HPDE6-E6E7 (cell line): ENCODE results near the gene UBL7.
"Not testable (repeated sequence)": the region's sequence is repeated elsewhere in the genome, so short reads cannot be mapped to it uniquely, and the experiment has no call there.

ENCODE experiments used
- DNase-seq: peaks from one replicate; pipeline ENCODE4 v3.0.0; 2011; ENCODE audit warnings: missing footprints; ENCODE audit errors: extremely low spot score

Gene UBL7, protein sequence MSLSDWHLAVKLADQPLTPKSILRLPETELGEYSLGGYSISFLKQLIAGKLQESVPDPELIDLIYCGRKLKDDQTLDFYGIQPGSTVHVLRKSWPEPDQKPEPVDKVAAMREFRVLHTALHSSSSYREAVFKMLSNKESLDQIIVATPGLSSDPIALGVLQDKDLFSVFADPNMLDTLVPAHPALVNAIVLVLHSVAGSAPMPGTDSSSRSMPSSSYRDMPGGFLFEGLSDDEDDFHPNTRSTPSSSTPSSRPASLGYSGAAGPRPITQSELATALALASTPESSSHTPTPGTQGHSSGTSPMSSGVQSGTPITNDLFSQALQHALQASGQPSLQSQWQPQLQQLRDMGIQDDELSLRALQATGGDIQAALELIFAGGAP

DNA sequence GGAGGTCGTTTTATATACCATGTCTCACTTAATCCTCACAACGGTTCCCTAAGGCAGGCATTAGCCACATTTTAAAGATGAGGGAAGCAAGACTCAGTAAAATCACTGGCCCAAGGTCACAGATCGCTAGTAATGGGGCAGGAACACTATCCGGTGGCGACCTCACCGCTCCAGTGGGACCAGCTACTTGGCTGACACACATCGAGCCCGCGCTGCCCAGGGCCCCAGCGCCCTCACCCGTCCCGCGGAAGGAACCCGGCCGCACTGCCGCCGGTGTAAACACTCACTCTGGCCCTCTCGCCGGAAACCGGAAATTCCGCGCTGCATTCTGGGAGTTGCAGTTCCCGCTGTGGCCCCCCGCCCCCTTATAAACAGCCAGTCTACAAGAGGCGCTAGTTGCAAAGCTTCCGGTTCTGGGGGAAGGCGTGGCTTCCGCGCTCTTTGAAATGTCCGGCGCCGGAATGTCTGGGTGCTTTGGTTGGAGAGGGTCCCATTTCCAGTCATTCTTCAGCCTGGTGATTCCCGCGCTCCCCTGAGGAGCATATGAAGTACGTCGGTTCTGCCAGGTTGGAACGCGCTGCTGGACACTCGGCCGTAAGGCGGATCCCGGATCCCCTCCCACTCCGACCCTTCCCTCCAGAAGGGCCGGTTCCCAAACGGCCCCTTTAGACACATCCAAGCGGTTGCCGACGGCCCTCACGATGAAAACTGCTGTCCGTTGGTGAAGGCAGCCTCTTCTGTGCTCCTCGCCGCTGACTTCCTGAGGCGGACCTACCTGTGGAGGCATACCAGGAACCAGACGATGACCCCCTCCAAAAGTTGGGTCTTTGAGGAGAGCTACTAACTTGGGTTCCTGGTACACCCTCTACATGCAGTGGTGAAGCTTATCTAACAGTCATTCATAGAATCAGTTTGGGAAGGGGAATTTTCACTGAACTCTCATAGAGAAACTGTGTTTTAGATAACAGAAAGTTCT lies at the start of gene UBL7:
TSS of gene UBL7 (minus strand) at position 290 of the 976 bp plus-strand sequence. CDS start 2,293 bp downstream, outside the sequence.
- peak; percentile 94 for DNase-seq

DNA sequence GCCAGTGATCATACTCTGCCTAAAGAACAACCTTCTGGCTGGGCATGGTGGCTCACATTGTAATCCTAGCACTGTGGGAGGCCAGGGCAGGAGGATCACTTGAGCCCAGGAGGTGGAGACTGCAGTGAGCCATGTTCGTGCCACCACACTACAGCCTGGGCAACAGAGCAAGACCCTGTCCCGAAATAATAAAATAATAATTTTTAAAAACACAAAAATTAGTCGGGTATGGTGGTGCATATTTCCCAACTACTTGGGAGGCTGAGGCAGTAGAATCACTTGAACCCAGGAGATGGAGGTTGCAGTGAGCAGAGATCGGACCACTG lies 45.5 kb upstream of the UBL7 start:
- DNase-seq: no peak

DNA sequence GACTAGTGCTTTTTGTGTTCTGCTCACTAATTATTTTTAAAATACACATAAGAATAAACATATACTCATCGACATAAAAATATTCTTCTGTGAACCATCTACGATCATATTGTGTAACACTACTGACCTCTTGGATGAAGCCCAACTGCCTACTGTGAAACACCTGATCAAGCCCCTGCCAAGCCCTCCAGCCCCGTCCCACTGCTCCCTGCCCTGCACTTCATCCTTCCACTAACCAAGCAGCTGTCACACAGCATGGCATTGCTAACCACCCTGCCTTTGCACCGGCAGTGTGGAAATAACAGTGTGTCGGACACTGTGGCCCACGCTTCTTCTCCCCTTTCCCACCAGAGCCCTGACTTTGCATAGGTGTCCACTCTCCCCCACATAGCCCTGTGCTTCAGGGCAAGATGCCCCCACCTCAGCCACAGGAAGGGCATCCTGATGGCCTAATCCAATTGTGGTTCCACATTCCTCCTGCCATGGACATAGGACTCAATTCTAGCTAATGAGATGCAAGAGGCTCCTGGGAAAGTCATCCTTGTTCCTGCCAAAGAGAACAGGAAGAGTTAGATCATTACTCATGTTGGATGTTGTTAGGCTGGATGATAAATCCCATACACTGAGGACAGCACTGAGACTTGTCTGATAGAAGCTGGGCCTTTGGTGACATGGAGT lies 45.0 kb upstream of the UBL7 start:
- no peak for DNase-seq

DNA sequence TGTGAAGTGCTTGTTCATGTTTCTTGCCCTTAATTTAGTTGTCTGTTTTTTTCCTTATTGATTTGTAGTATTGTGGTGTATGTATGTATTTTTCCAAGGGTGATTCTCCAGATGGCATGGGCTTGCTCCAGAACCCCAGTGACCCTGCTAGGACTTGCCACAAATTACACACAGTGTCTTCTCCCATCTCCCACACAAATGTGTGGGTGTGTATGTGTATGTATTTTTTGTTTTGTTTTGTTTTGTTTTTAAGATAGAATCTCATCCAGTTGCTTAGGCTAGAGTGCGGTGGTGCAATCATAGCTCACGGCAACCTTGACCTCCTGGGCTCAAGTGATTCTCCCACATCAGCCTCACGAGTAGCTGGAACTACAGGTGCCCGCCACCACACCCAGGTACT lies 43.9 kb upstream of the UBL7 start:
- no peak for DNase-seq

DNA sequence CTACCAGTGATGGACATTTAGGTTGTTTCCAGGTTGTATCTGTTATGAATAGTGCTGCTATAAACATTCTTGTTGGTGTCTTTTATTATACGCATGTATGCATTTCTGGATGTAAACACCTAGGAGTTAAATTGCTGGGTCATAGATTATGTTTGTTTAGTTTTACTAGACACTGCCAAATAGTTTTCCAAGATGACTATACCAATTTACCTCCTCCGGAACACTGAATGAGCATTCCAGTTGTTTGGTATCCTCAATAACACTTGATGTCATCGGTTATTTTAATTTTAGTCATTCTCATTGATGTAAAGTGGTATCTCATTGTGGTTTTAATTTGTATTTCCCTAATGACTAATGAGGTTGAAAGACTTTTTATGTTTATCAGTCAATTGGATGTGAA lies 43.5 kb upstream of the UBL7 start:
- no peak for DNase-seq

DNA sequence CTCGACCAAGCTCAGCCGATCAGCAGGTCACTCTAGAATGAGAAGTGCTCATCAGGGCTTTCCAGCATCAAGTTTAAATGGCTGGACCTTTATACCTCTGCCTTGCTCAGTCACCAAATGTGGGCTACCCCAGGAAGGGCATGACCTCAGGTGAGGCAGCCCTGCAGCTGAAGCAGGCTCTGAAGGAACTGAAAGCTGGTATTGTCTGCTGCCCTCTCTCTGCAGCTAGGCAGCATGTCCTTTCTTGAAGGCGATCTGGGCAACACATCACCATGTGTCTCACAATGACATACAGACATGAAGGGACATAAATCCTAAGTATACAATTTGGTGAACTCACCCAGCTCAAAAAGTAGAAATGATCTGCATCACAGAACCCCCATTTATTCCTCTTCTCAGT lies 41.3 kb upstream of the UBL7 start:
- DNase-seq: no peak

DNA sequence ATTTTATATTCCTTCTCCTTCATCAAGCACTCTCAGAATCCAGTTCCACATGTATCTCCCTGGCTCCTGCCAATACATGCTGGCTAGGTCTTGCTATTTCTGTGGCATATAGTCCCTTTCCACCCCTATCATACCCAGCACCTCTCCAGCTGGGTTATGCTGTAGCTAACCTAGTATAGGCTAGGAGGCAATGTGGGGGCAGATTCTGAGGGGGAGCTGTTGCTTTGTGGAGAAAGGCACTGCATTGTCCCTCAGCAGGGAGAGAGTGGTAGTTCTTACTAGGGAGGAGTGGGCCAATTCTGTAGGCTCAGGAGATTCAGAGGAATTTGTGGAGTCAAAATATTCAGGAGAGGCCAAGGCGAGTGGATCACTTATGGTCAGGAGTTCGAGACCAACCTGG lies 39.4 kb upstream of the UBL7 start:
- DNase-seq: no peak

DNA sequence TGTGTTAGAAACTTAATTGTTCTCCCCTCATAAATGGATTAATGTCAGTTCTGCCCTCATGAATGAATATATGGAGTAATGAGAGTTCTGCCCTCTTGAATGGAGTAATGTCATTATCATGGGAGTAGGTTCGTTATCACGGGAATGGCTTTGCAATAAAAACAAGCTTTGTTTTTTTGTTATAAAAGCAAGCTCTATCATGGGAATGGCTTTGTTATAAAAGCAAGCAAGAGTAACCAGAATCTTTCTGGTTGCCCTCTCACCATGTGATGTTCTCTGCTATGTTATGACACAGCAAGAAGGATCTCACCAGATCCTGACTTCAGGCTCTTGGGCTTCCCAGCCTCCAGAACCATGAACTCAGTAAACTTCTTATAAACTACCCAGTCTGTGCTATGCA lies 38.4 kb upstream of the UBL7 start:
- no peak for DNase-seq

DNA sequence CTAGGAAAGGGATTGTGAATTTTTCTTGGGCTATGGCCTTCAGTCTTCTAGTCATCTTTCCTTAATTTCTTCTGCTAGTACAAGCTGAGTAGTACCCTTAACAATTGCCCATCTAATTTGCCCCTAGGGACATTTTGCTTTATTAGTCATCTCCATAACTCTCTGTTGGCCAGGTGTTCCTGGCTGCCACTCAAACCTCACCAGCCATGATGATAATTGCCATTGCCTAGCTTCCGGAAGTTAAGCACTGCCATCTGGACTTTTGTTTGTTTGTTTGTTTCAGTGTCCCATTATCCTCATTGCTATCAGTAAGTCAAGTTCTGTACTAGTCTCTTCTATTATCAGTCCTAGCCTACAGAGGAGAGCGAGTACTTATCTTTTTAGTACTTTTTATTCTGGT lies 36.6 kb upstream of the UBL7 start:
- peak; percentile 83 for DNase-seq

DNA sequence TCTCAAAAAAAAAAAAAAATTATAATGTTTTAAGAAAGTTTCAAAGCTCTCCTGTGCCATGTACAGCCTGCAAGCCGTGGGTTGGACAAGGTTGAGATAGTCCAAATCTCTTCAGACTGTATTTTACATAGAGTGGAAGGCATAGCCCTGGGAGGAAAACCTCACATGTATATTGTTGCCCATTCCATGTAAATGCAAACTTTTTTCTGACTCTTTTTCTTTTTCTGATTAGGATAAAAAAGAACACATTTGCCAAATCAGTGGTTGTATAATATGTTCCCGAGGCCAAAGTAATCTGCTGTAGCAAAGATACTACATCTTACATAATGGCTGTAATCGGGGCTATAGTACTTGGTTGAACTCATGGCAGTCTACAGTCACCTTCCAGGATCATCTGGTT lies 35.7 kb upstream of the UBL7 start:
- DNase-seq: no peak

DNA sequence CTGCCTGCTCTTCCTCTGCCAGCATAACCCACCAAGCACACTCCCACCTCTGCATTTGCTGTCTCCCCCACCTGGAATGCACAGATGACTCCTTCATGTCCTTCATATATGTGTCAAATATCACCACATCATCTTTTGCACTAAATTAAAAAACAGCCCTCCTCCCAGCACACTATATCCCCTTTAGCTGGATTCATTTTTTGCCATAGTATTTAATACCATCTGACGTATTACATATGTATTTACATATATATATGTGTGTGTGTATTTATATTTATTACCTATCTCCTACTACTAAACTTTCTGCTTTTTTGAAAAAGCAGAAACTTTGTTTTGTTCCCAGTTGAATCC lies 29.4 kb upstream of the UBL7 start:
- no peak for DNase-seq

DNA sequence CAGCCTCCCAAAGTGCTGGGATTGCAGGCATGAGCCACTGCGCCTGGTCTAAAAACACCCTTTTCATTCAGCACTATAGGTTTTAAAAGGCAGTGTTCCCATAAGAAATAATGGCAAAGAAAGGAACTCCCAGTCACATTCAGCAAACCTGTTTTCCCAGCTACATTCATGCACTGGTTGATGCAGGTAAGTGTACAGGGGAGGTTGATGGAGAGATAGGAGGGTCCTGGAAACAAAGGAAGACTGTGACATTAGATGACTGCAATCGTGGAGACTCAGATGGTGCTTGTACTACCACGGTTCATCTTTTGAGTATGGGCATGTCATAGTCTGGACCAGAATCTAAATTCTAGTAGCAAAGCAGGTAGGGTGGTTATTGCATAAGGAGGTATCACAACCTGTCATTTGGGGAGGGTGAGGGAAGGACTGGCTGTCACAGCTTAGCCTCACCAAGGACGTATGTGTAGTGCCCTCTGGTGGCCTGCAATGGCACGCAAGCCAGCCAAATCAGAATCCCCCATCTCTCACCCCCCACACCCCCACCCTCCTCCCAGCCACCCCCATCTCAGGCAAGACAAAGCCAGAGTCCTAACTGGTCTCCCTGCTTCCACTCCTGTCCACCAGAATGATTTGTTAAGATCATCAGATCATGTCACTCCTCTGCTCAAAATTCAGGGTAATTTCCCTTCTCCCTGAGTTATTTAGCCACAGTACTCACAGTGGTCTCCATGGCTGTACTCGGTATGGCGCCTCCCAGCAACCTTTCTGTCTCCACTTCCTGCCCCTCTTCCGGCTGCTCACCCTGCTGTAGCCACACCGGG lies 28.8 kb upstream of the UBL7 start:
- DNase-seq: peak; percentile 48

DNA sequence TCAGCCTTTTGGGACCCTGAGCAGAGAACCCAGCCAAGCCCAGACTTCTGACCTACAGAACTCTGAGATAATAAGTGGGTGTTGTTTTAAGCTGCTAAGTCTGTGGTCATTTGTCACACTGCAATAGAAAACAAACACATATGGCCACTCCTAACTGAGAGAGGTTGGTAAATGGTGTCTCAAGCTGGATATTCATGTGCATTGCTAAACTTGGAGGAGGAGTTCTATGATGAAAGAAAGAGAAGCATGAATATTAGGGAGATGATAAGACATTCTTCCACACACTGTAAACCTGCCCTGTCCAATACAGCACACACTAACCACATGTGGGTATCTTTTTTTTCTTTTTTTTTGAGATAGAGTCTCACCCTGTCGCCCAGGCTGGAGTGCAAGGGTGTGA lies 27.8 kb upstream of the UBL7 start:
- no peak for DNase-seq

DNA sequence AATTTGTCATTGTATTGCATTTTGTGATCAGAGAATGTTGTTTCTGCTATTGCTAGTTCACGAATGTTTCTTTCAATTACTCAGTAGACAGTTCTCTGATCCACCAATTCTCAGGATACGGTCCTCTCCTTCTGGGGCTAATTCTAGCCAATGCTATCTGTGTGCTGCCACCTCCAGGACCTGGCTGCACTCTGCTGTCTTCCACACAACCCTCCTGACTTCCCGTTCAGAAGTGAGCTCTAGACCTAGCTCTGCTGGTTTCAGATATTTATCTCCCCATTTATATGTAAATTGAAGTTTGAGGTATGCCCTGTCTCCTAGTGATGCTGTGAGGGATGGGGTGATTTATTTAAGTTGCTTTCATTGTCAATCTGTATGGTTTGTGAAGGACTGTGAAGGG lies 21.7 kb upstream of the UBL7 start:
- no peak for DNase-seq

DNA sequence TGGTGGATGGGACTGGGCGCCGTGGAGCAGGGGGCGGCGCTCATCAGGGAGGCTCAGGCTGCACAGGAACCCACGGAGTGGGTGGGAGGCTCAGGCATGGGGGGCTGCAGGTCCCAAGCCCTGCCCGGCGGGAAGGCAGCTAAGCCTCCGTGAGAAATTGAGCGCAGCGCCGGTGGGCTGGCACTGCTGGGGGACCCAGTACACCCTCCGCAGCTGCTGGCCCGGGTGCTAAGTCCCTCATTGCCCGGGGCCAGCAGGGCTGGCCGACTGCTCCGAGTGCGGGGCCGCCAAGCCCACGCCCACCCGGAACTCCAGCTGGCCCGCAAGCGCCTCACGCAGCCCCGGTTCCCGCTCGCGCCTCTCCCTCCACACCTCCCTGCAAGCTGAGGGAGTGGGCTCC lies 19.4 kb upstream of the UBL7 start:
- DNase-seq: not testable (repeated sequence)

DNA sequence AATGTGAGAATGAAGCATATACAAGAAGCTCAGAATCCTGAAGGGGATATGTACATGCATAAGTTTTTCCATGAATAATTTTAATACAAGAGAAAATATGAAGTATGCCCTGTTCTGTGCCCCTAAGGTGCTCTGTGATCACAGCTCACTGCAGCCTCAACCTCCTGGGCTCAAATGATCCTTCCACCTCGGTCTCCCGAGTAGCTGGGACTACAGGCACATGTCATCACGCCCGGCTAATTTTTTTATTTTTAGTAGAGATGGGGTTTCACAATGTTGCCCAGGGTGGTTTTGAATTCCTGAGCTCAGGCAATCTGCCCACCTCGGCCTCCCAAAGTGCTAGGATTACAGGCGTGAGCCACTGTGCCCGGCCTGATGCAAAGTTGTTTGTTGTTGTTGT lies 10.7 kb upstream of the UBL7 start:
- not testable (repeated sequence) for DNase-seq

DNA sequence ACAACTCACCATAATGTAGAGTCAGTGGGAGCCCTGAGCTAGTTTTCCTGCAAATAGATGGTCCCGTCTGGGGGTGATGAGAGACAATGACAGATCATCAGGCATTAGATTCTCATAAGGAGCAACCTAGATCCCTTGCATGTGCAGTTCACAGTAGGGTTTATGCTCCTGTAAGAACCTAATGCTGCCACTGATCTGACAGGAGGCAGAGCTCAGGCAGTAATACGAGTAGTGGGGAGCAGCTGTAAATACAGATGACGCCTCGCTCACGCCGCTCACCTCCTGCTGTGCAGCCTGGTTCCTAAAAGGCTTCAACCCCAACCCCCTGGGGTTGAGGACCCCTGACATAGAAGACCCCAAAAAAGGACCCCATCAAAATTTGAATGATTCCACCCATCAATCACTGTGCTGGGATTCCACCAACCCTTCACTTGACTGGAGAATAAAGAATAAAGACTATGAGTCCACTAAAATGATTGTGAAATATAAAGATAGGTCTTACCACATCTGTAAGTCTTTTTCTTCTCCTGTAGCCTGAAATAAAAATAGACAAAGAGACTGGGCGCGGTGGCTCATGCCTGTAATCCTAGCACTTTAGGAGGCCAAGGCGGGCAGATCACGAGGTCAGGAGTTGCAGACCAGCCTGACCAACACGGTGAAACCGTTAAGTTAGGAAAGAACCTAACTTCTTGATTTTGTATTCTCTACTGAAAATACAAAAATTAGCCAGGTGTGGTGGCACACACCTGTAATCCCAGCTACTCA lies 9.9 kb upstream of the UBL7 start:
- DNase-seq: no peak

DNA sequence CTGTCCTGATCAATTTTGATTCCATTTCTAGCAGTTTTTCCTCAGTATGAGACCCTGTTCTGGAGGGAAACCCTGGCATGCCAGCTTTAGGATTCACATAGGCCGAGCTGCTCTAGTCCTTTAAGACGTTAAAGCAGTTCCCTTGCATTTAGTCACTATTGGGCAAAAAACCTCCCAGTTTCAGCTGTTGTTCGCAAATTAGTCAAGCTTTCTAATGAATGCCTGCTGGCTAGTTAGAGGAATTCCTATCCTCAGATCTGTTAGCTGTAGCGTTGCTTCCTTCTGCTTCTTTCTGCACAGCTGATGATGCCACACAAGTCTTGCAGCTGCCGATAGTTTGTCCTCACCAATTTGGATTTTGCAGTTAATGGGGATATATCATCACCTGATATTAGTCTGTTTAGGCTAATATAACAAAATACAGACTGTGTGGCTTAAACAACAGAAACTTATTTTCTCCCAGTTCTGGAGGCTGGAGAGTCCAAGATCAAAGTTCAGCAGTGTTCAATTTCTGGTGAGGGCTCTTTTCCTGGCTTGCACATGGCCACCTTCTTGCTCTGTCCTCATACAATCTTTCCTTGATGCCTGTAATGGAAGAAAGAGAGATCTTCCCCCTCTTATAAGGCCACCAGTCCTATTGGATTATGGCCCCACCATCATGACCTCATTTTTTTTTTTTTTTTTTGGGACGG lies 7.5 kb upstream of the UBL7 start:
- DNase-seq: no peak

DNA sequence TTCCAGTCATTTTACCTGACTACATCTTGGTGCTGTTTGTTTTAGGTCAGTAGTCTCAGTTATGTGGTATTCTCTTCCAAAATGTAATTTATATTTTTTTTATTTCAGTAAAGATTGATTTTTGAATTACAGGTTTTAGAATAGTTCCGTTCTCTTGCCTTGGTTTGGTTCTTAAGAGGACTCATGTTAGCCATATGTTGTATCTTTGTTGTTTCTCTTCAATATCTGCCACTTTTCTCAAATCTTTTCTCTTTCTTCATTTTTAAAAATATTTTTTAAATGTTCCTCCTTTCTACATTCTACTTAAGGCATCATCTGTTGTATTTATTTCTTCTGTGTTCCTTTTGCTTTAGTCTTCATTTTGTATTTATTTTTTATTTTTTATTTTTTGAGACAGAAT lies 5.6 kb upstream of the UBL7 start:
- DNase-seq: no peak

DNA sequence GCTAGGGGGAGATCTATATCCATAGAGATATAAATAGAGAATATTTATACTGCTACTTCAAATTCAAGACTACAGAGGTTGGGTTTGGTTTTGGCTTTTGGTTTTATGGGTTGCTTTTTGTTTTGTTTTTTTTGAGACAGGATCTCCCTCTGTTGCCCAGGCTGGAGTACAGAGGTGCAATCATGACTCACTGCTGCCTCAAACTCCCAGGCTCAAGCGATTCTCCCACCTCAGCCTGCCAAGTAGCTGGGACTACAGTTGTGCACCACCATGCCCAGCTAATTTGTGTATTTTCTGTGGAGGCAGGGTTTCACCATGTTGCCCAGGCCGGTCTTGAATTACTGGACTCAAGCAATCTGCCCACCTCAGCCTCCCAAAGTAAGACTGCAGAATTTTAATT lies 3.9 kb upstream of the UBL7 start:
- DNase-seq: no peak
